PC-9 (cell line): Measurements from ENCODE around the gene COL25A1.

Source experiments
- EZH2 ChIP-seq: fragments of 200-600 bp; sonication (generic); IDR thresholded peaks from 2 replicates; pipeline ENCODE4 v1.8.0; 2017; ENCODE audit warnings: antibody characterized with exemption, low read depth
- TF ChIP-seq, protein P1 (sequence below): fragments of 200-600 bp; sonication (generic); conservative IDR thresholded peaks from 2 replicates; pipeline ENCODE4 v1.6.1; 2017; ENCODE audit warnings: mixed run types, antibody characterized with exemption, mild to moderate bottlenecking, moderate library complexity

DNA sequence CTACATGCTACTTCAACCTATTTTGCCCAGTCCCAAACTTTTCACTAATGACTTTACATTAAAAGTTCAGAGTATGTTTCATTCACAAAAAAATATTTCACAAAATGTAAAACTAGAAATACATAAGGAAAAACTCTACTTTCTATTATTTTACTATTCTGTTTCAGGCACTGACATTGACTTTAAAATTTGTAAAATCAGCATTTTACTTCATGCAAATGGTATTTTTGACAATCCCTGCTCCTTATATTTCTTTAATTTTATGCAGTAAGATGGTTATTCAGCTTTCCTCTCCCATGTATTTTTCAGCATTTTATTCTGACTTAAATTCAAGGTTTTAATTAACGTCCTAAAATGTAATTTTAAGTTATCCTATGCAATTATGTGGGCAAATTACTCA is 178.5 kb downstream of the COL25A1 start:
- TF ChIP-seq, protein P1, sequence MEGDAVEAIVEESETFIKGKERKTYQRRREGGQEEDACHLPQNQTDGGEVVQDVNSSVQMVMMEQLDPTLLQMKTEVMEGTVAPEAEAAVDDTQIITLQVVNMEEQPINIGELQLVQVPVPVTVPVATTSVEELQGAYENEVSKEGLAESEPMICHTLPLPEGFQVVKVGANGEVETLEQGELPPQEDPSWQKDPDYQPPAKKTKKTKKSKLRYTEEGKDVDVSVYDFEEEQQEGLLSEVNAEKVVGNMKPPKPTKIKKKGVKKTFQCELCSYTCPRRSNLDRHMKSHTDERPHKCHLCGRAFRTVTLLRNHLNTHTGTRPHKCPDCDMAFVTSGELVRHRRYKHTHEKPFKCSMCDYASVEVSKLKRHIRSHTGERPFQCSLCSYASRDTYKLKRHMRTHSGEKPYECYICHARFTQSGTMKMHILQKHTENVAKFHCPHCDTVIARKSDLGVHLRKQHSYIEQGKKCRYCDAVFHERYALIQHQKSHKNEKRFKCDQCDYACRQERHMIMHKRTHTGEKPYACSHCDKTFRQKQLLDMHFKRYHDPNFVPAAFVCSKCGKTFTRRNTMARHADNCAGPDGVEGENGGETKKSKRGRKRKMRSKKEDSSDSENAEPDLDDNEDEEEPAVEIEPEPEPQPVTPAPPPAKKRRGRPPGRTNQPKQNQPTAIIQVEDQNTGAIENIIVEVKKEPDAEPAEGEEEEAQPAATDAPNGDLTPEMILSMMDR = no peak
- TF ChIP-seq EZH2 = no peak
